Cardiac fibroblast (primary cell): ENCODE results near the gene CAMK2N1.
"Not testable (repeated sequence)": the region's sequence is repeated elsewhere in the genome, so short reads cannot be mapped to it uniquely, and the experiment has no call there.

Experiments used
- DNase-seq, 2 donors: peaks; one replicate each; pipeline versions ENCODE4 v3.0.0 to v3.0.0-alpha.2; 2010; ENCODE audit warnings: low read depth in 2 of 2
- H3K4me3 ChIP-seq, 2 donors: replicated peaks in 1 of 2; 1 replicate in 1 of 2; 2 replicates in 1 of 2; pipeline ENCODE4 v1.5.1; 2011; ENCODE audit warnings: low read depth in 2 of 2, low read length in 2 of 2, mild to moderate bottlenecking in 2 of 2, moderate library complexity in 1 of 2
- CTCF ChIP-seq: IDR thresholded peaks from one replicate; pipeline ENCODE4 v1.5.1; 2011; ENCODE audit warnings: low read depth, mild to moderate bottlenecking, low read length, inconsistent platforms

CAMK2N1 gene

GRCh38 chr1:20526267-20526666, 40.3 kb upstream of the CAMK2N1 start:
- no peak for DNase-seq
- H3K4me3 ChIP-seq = no peak overlapping the region
- no peak for TF ChIP-seq CTCF

- peak overlapping the region in 1 of 2 donors; percentile 13 for H3K4me3 ChIP-seq
- TF ChIP-seq CTCF = peak; percentile 94
Measured at GRCh38 chr1:20521960-20522861, 36.2 kb upstream of the CAMK2N1 start.

GRCh38 chr1:20519609-20520262, 33.7 kb upstream of the CAMK2N1 start:
- not testable (repeated sequence) for H3K4me3 ChIP-seq, DNase-seq

More at GRCh38 chr1:20521960-20522861, 36.2 kb upstream of the CAMK2N1 start:
- DNase-seq = peak; percentile 83 to 84

GRCh38 chr1:20511518-20512428, 25.8 kb upstream of the CAMK2N1 start:
- DNase-seq = no peak
- no peak overlapping the region for H3K4me3 ChIP-seq
- no peak for TF ChIP-seq CTCF

GRCh38 chr1:20508411-20508771, 22.4 kb upstream of the CAMK2N1 start:
- DNase-seq = no peak
- peak overlapping the region; percentile 98 to 99 for H3K4me3 ChIP-seq
- TF ChIP-seq CTCF = no peak

- no peak for TF ChIP-seq CTCF
Measured at GRCh38 chr1:20507564-20508410, 21.8 kb upstream of the CAMK2N1 start, which contains the start of gene MUL1. TSS of gene MUL1 (minus strand) at chr1:20508151. CDS start at chr1:20508024, 127 bp downstream.

More at GRCh38 chr1:20507564-20508410, 21.8 kb upstream of the CAMK2N1 start, which contains the start of gene MUL1:
- H3K4me3 ChIP-seq = peak within 1 kb of the TSS; percentile 98 to 99
- peak; percentile 93 for DNase-seq
